Esophagus squamous epithelium (tissue), 5 donors: Measurements from ENCODE around the gene YAF2. TPM values are rescaled to one million over a fixed set of nuclear protein-coding genes. Genes with fewer than 3 reads are reported as not detected.

Experiments
- DNase-seq: peaks from one replicate; lab custom pipeline; 2025; lab: John Stamatoyannopoulos, UW
- H3K27ac ChIP-seq, 4 donors: fragments of 200-600 bp; sonication (generic); one replicate each; pipeline ENCODE4 v1.5.1; 2016 to 2019; ENCODE audit warnings: mild to moderate bottlenecking in 1 of 4
- H3K27me3 ChIP-seq, 4 donors: fragments of 200-600 bp; sonication (generic); 1 replicate in 3 of 4; 2 replicates in 1 of 4; pipeline versions ENCODE4 v1.5.1 to v1.6.0; 2017 to 2021; ENCODE audit warnings: antibody characterized with exemption in 1 of 4
- H3K36me3 ChIP-seq, 3 donors: fragments of 200-600 bp; sonication (generic); one replicate each; pipeline ENCODE4 v1.5.1; 2016 to 2019
- H3K4me1 ChIP-seq, 3 donors: fragments of 200-600 bp; sonication (generic); one replicate each; pipeline ENCODE4 v1.5.1; 2017 to 2019
- H3K4me3 ChIP-seq, 4 donors: fragments of 200-600 bp; sonication (generic); 1 replicate in 3 of 4; 2 replicates in 1 of 4; pipeline ENCODE4 v1.5.1; 2016 to 2019; ENCODE audit warnings: mild to moderate bottlenecking in 2 of 4, moderate library complexity in 1 of 4
- H3K9me3 ChIP-seq, 3 donors: fragments of 200-600 bp; sonication (generic); one replicate each; pipeline ENCODE4 v1.5.1; 2016 to 2019
- POLR2A ChIP-seq, 4 donors: fragments of 450-650 bp; IDR thresholded peaks; one replicate each; pipeline ENCODE4 v1.6.1; 2017; ENCODE audit warnings: antibody characterized with exemption in 4 of 4, mild to moderate bottlenecking in 4 of 4, moderate library complexity in 3 of 4
- whole genome bisulfite sequencing, 2 donors: methylation state at CpG; one replicate each; pipeline ENCODE4 v1.1.5; 2018; 5-methylcytosine and 5-hydroxymethylcytosine counted together
- intact Hi-C: fragments of 100-400 bp; cut with DNase I; formaldehyde crosslinking; loops from one replicate; pipeline ENCODE4 v1.15.0; 2022
- total RNA-seq, 4 donors: library from RNA; depleted of rRNA; stranded (reverse); fragments of >200 nt; gene quantifications; one replicate each; pipeline ENCODE4 v1.1.0, GENCODE V29; 2016
- TF ChIP-seq, protein P1 (sequence below), 6 experiments: fragments of 450-650 bp in 4 of 6; fragments of 200-600 bp in 2 of 6; sonication (generic) in 2 of 6; IDR thresholded peaks; one replicate each; pipeline ENCODE4 v1.5.1; 2016 to 2019; ENCODE audit warnings: antibody characterized with exemption in 6 of 6, mild to moderate bottlenecking in 4 of 6, moderate library complexity in 4 of 6
- donor health status: DM: yes; HTN: yes; CAD: no.

YAF2 gene
- total RNA-seq, 4 donors from 2014 or later: 4.9 to 25.2 (median 12.4) TPM

GRCh38 chr12:42143452-42144157, 94.4 kb downstream of the YAF2 start:
- no peak for TF ChIP-seq POLR2A (IDR thresholded peaks at IDR 0.05)
- TF ChIP-seq, protein P1, sequence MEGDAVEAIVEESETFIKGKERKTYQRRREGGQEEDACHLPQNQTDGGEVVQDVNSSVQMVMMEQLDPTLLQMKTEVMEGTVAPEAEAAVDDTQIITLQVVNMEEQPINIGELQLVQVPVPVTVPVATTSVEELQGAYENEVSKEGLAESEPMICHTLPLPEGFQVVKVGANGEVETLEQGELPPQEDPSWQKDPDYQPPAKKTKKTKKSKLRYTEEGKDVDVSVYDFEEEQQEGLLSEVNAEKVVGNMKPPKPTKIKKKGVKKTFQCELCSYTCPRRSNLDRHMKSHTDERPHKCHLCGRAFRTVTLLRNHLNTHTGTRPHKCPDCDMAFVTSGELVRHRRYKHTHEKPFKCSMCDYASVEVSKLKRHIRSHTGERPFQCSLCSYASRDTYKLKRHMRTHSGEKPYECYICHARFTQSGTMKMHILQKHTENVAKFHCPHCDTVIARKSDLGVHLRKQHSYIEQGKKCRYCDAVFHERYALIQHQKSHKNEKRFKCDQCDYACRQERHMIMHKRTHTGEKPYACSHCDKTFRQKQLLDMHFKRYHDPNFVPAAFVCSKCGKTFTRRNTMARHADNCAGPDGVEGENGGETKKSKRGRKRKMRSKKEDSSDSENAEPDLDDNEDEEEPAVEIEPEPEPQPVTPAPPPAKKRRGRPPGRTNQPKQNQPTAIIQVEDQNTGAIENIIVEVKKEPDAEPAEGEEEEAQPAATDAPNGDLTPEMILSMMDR (IDR thresholded peaks at IDR 0.05): no peak
- peak overlapping the region; percentile 81 to 97 (median 91) for H3K27ac ChIP-seq
- no peaks in the 10 kb centered on the region for H3K36me3 ChIP-seq
- DNase-seq: no peak
- peak overlapping the region; percentile 52 to 98 (median 77) for H3K4me3 ChIP-seq
- peaks cover 7 to 56% (median 17%) of the 10 kb centered on the region in 3 donors for H3K4me1 ChIP-seq
- 10 to 11% methylated on average over 12 of the region's 12 CpGs for WGBS, 2 donors
- intact Hi-C loops: no loop called here
- H3K27me3 ChIP-seq: no peaks in the 10 kb centered on the region
- no peaks in the 10 kb centered on the region for H3K9me3 ChIP-seq

DNA sequence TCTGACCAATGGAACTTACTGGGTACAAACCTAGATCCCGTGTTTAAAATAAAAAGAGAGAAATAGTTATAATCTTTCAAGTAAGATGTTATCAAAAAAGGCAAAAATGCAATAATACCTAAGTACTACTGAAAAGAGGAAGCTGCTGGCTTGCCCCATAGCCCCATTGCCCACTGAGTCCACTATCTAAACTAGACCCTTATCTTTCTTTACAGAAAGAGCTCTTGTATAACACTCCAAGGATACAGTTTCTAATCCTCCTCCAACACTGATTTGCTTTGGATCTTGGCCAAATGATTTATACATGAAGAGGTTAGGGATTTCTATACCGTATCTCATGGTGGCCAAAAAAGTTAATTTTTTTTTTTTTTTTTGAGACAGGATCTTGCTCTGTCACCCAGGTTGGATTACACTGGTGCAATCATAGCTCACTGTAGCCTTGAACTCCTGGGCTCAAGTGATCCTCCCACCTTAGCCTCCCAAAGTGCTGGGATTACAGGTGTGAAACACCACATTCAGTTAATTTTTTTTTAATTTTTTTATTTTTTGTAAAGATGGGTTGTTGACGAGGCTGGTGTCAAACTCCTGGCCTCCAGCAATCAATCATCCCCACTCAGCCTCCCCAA, 96.0 kb downstream of the YAF2 start:
- no peak for TF ChIP-seq POLR2A (IDR thresholded peaks at IDR 0.05)
- TF ChIP-seq, protein P1 (IDR thresholded peaks at IDR 0.05): no peak
- Histone ChIP-seq H3K4me3 (no peak overlapping the region), H3K36me3 (no peaks in the 10 kb centered on the region), H3K9me3 (no peaks in the 10 kb centered on the region), H3K27me3 (no peaks in the 10 kb centered on the region), H3K4me1 (peaks cover 7 to 56% (median 17%) of the 10 kb centered on the region in 3 donors), H3K27ac (no peak overlapping the region)
- DNase-seq: no peak
- intact Hi-C loops: no loop called here
- 70 to 80% methylated on average over 3 of the region's 3 CpGs for WGBS, 2 donors

DNA sequence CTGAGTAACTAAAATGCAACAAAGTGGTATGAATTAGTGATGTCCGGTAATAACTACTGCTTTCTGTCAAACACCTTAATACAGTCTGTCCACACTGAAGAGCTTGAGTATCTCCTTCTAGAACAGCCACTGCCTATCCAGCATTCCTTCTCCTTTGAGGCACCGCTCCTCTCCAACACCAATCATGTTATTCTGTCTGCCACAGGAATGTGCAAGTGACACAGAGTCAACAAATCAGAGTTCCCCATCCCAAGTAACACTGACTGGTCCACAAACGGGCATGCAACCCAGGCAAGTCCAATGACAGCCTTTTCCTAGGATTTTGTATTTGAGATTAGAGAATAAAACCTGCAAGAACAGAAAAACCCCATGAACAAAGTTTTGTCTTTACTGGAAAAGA, 97.1 kb downstream of the YAF2 start:
- H3K36me3 ChIP-seq: no peaks in the 10 kb centered on the region
- H3K4me3 ChIP-seq: no peak overlapping the region
- peaks cover 7 to 56% (median 17%) of the 10 kb centered on the region in 3 donors for H3K4me1 ChIP-seq
- no peak overlapping the region for H3K27ac ChIP-seq
- no peaks in the 10 kb centered on the region for H3K27me3 ChIP-seq
- 58 to 65% methylated on average over 3 of the region's 3 CpGs for WGBS, 2 donors
- TF ChIP-seq POLR2A (IDR thresholded peaks at IDR 0.05): no peak
- TF ChIP-seq, protein P1 (IDR thresholded peaks at IDR 0.05): no peak
- no peak for DNase-seq
- H3K9me3 ChIP-seq: no peaks in the 10 kb centered on the region
- intact Hi-C loops: no loop called here

GRCh38 chr12:42135259-42135814, 102.7 kb downstream of the YAF2 start:
- intact Hi-C loops: no loop called here
- Histone ChIP-seq H3K9me3 (no peaks in the 10 kb centered on the region), H3K36me3 (no peaks in the 10 kb centered on the region), H3K27me3 (no peaks in the 10 kb centered on the region), H3K4me3 (no peak overlapping the region), H3K27ac (no peak overlapping the region), H3K4me1 (peaks cover 5 to 46% (median 18%) of the 10 kb centered on the region in 3 donors)
- 53 to 65% methylated on average over 3 of the region's 3 CpGs for WGBS, 2 donors
- TF ChIP-seq, protein P1 (IDR thresholded peaks at IDR 0.05): no peak
- TF ChIP-seq POLR2A (IDR thresholded peaks at IDR 0.05): no peak
- no peak for DNase-seq
